HepG2 (cell line): ENCODE results near the gene KSR1. TPM values are rescaled to one million over a fixed set of nuclear protein-coding genes. Genes with fewer than 3 reads are reported as not detected.
A peak's percentile ranks its signal among the peaks of the same experiment; 100 is the strongest.

Experiments used
- BCL6 ChIP-seq: IDR thresholded peaks from 2 replicates; pipeline ENCODE4 v1.6.1; 2016; ENCODE audit warnings: missing genetic modification reagents, missing compliant biosample characterization
- FOXM1 ChIP-seq: sonication (generic); formaldehyde crosslinking; IDR thresholded peaks from 2 replicates; pipeline ENCODE4 v1.5.0; 2020; ENCODE audit warnings: missing genetic modification reagents
- HNF1A ChIP-seq, 2 experiments: sonication (generic) in 1 of 2; formaldehyde crosslinking in 1 of 2; IDR thresholded peaks; 2 replicates each; pipeline versions ENCODE4 v1.4.0 to v1.6.1; 2016 to 2020; ENCODE audit warnings: borderline replicate concordance in 1 of 2, low read depth in 1 of 2, mild to moderate bottlenecking in 1 of 2, missing genetic modification reagents in 1 of 2
- HOXA5 ChIP-seq: sonication (generic); formaldehyde crosslinking; IDR thresholded peaks from 2 replicates; pipeline ENCODE4 v1.4.0; 2020; ENCODE audit warnings: missing genetic modification reagents
- ZBTB40 ChIP-seq, 2 experiments: fragments of 450-650 bp in 1 of 2; sonication (generic) in 1 of 2; formaldehyde crosslinking in 1 of 2; IDR thresholded peaks; 2 replicates each; pipeline versions ENCODE4 v1.6.1 to v1.8.0; 2016 to 2022; ENCODE audit warnings: antibody characterized with exemption in 1 of 2, mild to moderate bottlenecking in 1 of 2, missing genetic modification reagents in 1 of 2
- ZFY ChIP-seq: sonication (generic); formaldehyde crosslinking; IDR thresholded peaks from 2 replicates; pipeline ENCODE4 v1.4.0; 2020; ENCODE audit warnings: missing genetic modification reagents
- ZNF124 ChIP-seq: sonication (generic); formaldehyde crosslinking; IDR thresholded peaks from 2 replicates; pipeline ENCODE4 v1.4.0; 2020; ENCODE audit warnings: missing genetic modification reagents
- ZNF34 ChIP-seq: sonication (generic); formaldehyde crosslinking; IDR thresholded peaks from 2 replicates; pipeline ENCODE4 v1.4.0; 2020; ENCODE audit warnings: mild to moderate bottlenecking, missing genetic modification reagents, borderline replicate concordance
- ZNF432 ChIP-seq: sonication (generic); formaldehyde crosslinking; IDR thresholded peaks from 2 replicates; pipeline ENCODE4 v1.5.0; 2020; ENCODE audit warnings: missing genetic modification reagents, mild to moderate bottlenecking, borderline replicate concordance
- ZNF547 ChIP-seq: sonication (generic); formaldehyde crosslinking; IDR thresholded peaks from 2 replicates; pipeline ENCODE4 v1.5.1; 2020; ENCODE audit warnings: mild to moderate bottlenecking, missing genetic modification reagents
- ZNF776 ChIP-seq: sonication (generic); formaldehyde crosslinking; IDR thresholded peaks from 2 replicates; pipeline ENCODE4 v1.4.0; 2020; ENCODE audit warnings: mild to moderate bottlenecking, missing genetic modification reagents
- polyA plus RNA-seq, 8 experiments: library from polyadenylated mRNA; depleted of rRNA in 3 of 8; stranded (reverse) in 7 of 8; unstranded in 1 of 8; fragments of >200 nt; fragmentation: Illumina TruSeq in 4 of 8; extraction: Trizol in 4 of 8; gene quantifications; 2 replicates each; pipeline versions ENCODE4 v1.2.1 to v1.2.3, GENCODE V29; 2011 to 2016; ENCODE audit warnings: low read depth in 4 of 8, missing spikeins in 1 of 8, mixed read lengths in 1 of 8; ENCODE audit not compliant: insufficient read depth in 1 of 8
- total RNA-seq, 5 experiments: library from RNA; depleted of rRNA; stranded (reverse); fragments of >200 nt; fragmentation: Illumina TruSeq; extraction: Trizol; gene quantifications; 2 replicates each; pipeline ENCODE4 v1.2.3, GENCODE V29; 2016; ENCODE audit warnings: low read depth in 1 of 5

Gene KSR1
- total and polyA plus RNA-seq, 2 of the 13 experiments (the other 11 are each of a cell fraction or from before 2014, with no cell fraction given): 10.1 to 16.6 TPM

GRCh38 chr17:27532269-27533263, 76.3 kb downstream of the KSR1 start (continued):
- TF ChIP-seq ZBTB40 (IDR thresholded peaks at IDR 0.05) (no peak), ZBTB40 (CRISPR knock-in tag; IDR thresholded peaks at IDR 0.05) (peak; percentile 70; the same call in 1 of the 2 replicates), ZNF124 (CRISPR knock-in tag) (no peak), HOXA5 (CRISPR knock-in tag) (0 out of 2 replicates have a peak, but pooled peaks have one; percentile 19), ZNF776 (CRISPR knock-in tag) (no peak), ZNF547 (CRISPR knock-in tag) (no peak), ZNF34 (CRISPR knock-in tag) (0 out of 2 replicates have a peak, but pooled peaks have one; percentile 79), ZFY (CRISPR knock-in tag) (peak; percentile 43; the same call in 1 of the 2 replicates), ZNF432 (no peak), BCL6 (CRISPR knock-in tag) (peak; percentile 84), HNF1A (IDR thresholded peaks at IDR 0.05; ENCODE audit: low read depth) (peak; percentile 21; the same call in 1 of the 2 replicates), HNF1A (CRISPR knock-in tag; IDR thresholded peaks at IDR 0.05; ENCODE audit: borderline replicate concordance) (peak; percentile 65; the same call in 1 of the 2 replicates), FOXM1 (CRISPR knock-in tag) (no peak)
